Neural cell (in vitro differentiated cells): ENCODE data around the gene BRD7. TPM values are rescaled to one million over a fixed set of nuclear protein-coding genes. Genes with fewer than 3 reads are reported as not detected.

Experiments used
- H2AFZ ChIP-seq: fragments of 200-600, 300-800 bp; sonication (generic), shearing (Covaris generic); 2 replicates; pipeline ENCODE4 v1.6.0; 2014; ENCODE audit warnings: low read depth, mild to moderate bottlenecking, antibody characterized with exemption, low read length, moderate library complexity
- H3F3A ChIP-seq: fragments of 200-600 bp; shearing (Covaris generic); 2 replicates; pipeline ENCODE4 v1.6.1; 2016; ENCODE audit warnings: mild to moderate bottlenecking, moderate library complexity, mixed read lengths, antibody characterized with exemption, low read length; ENCODE audit not compliant: insufficient read depth, poor library complexity, severe bottlenecking
- H3K27ac ChIP-seq: fragments of 200-600, 300-800 bp; sonication (generic), shearing (Covaris generic); 2 replicates; pipeline ENCODE4 v1.5.1; 2014; ENCODE audit warnings: mild to moderate bottlenecking, low read length, moderate library complexity
- H3K27me3 ChIP-seq: fragments of 300-800, 200-600 bp; sonication (generic), shearing (Covaris generic); 2 replicates; pipeline ENCODE4 v1.6.0; 2014; ENCODE audit warnings: mild to moderate bottlenecking, low read depth, low read length, moderate library complexity; ENCODE audit not compliant: insufficient read depth
- H3K36me3 ChIP-seq: fragments of 300-800, 200-600 bp; sonication (generic), shearing (Covaris generic); 2 replicates; pipeline ENCODE4 v1.5.1; 2014; ENCODE audit warnings: mild to moderate bottlenecking, antibody characterized with exemption, low read length, moderate library complexity; ENCODE audit not compliant: insufficient read depth
- H3K4me2 ChIP-seq: fragments of 300-800, 200-600 bp; sonication (generic), shearing (Covaris generic); 2 replicates; pipeline ENCODE4 v1.6.0; 2014; ENCODE audit warnings: mild to moderate bottlenecking, low read length
- H3K4me3 ChIP-seq: fragments of 300-800, 200-600 bp; sonication (generic), shearing (Covaris generic); 2 replicates; pipeline ENCODE4 v1.5.1; 2014; ENCODE audit warnings: mild to moderate bottlenecking, low read length, moderate library complexity
- H3K79me2 ChIP-seq: fragments of 200-600 bp; shearing (Covaris generic); replicated peaks from 2 replicates; pipeline ENCODE4 v1.6.0; 2014; ENCODE audit warnings: mild to moderate bottlenecking, low read length, moderate library complexity; ENCODE audit not compliant: insufficient read depth
- H3K9ac ChIP-seq: fragments of 300-800, 200-600 bp; sonication (generic), shearing (Covaris generic); 2 replicates; pipeline ENCODE4 v1.6.1; 2016; ENCODE audit warnings: mild to moderate bottlenecking, low read length, mixed read lengths
- H3K9me2 ChIP-seq: fragments of 200-600 bp; shearing (Covaris generic); 2 replicates; pipeline ENCODE4 v1.6.1; 2016; ENCODE audit warnings: mild to moderate bottlenecking, low read length, mixed read lengths; ENCODE audit not compliant: insufficient read depth
- H3K9me3 ChIP-seq: fragments of 200-600, 300-800 bp; sonication (generic), shearing (Covaris generic); 2 replicates; pipeline ENCODE4 v1.6.1; 2016; ENCODE audit warnings: mild to moderate bottlenecking, mixed run types, low read length, moderate library complexity, mixed read lengths
- H4K20me1 ChIP-seq: fragments of 200-600 bp; shearing (Covaris generic); 2 replicates; pipeline ENCODE4 v1.6.1; 2016; ENCODE audit warnings: mild to moderate bottlenecking, mixed run types; ENCODE audit not compliant: insufficient read depth
- EP300 ChIP-seq: fragments of 450-650 bp; conservative IDR thresholded peaks from 2 replicates; pipeline ENCODE4 v1.6.1; 2014; ENCODE audit warnings: antibody characterized with exemption, mild to moderate bottlenecking, moderate library complexity; ENCODE audit not compliant: poor library complexity, severe bottlenecking
- EZH2 ChIP-seq: fragments of 200-600, 300-800 bp; shearing (Covaris generic), sonication (generic); IDR thresholded peaks from 2 replicates; pipeline ENCODE4 v1.6.1; 2014; ENCODE audit warnings: antibody characterized with exemption, low read length, borderline replicate concordance, mild to moderate bottlenecking; ENCODE audit not compliant: insufficient read depth, poor library complexity, severe bottlenecking
- MXI1 ChIP-seq: fragments of 450-650 bp; conservative IDR thresholded peaks from 2 replicates; pipeline ENCODE4 v1.6.1; 2014; ENCODE audit warnings: antibody characterized with exemption, mild to moderate bottlenecking; ENCODE audit not compliant: poor library complexity, severe bottlenecking
- POLR2AphosphoS5 ChIP-seq: IDR thresholded peaks from 2 replicates; pipeline ENCODE4 v1.6.1; 2012
- RAD21 ChIP-seq: fragments of 450-650 bp; conservative IDR thresholded peaks from 2 replicates; pipeline ENCODE4 v1.6.1; 2014; ENCODE audit warnings: antibody characterized with exemption, mild to moderate bottlenecking, moderate library complexity
- SMC3 ChIP-seq: fragments of 450-650 bp; conservative IDR thresholded peaks from 2 replicates; pipeline ENCODE4 v1.6.1; 2014; ENCODE audit warnings: antibody characterized with exemption, mild to moderate bottlenecking, moderate library complexity; ENCODE audit not compliant: poor library complexity
- TAF1 ChIP-seq: IDR thresholded peaks from 2 replicates; pipeline ENCODE4 v1.6.1; 2012; ENCODE audit warnings: low read depth
- polyA plus RNA-seq: library from polyadenylated mRNA; depleted of rRNA; stranded (reverse); fragments of >200 nt; gene quantifications from 2 replicates; pipeline ENCODE4 v1.2.3, GENCODE V29; 2014
- TF ChIP-seq, protein P1 (sequence below): fragments of 450-650 bp; IDR thresholded peaks from 2 replicates; pipeline ENCODE4 v1.5.1; 2014; ENCODE audit warnings: antibody characterized with exemption, mild to moderate bottlenecking, moderate library complexity; ENCODE audit not compliant: poor library complexity, severe bottlenecking
- TF ChIP-seq, protein P2 (sequence below): IDR thresholded peaks from 2 replicates; pipeline ENCODE4 v1.6.1; 2012; ENCODE audit warnings: borderline replicate concordance

The BRD7 gene
- polyA plus RNA-seq, 1 donor from 2014 or later, result 57.2 TPM

DNA sequence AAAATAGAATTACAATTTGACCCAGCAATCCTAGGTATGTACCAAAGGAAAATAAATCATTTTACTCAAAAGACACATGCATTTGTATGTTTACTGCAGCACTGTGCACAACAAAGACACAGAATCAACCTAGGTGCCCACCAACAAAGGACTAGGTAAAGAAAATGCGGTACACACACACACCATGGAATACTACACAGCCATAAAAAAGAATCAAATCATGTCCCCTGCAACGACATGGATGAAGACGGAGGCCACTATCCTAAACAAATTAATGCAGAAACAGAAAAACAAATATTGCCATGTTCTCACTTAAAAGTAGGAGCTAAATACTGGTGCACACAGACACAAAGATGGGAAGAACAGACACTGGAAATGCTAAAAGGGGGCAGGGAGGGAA, 36.2 kb downstream of the BRD7 start:
- no peaks in the 10 kb centered on the region for H3K79me2 ChIP-seq
- no peaks in the 10 kb centered on the region for H3K27me3 ChIP-seq
- no peak overlapping the region for H3K9ac ChIP-seq
- no peak overlapping the region for H3K4me2 ChIP-seq
- H3K4me3 ChIP-seq, result no peak overlapping the region
- peaks cover 7% of the 10 kb centered on the region for H3K36me3 ChIP-seq
- no peaks in the 10 kb centered on the region for H3K9me2 ChIP-seq
- no peak for TF ChIP-seq SMC3
- TF ChIP-seq TAF1, result no peak
- TF ChIP-seq EP300, result no peak
- TF ChIP-seq, protein P1, sequence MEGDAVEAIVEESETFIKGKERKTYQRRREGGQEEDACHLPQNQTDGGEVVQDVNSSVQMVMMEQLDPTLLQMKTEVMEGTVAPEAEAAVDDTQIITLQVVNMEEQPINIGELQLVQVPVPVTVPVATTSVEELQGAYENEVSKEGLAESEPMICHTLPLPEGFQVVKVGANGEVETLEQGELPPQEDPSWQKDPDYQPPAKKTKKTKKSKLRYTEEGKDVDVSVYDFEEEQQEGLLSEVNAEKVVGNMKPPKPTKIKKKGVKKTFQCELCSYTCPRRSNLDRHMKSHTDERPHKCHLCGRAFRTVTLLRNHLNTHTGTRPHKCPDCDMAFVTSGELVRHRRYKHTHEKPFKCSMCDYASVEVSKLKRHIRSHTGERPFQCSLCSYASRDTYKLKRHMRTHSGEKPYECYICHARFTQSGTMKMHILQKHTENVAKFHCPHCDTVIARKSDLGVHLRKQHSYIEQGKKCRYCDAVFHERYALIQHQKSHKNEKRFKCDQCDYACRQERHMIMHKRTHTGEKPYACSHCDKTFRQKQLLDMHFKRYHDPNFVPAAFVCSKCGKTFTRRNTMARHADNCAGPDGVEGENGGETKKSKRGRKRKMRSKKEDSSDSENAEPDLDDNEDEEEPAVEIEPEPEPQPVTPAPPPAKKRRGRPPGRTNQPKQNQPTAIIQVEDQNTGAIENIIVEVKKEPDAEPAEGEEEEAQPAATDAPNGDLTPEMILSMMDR, result no peak
- no peak for TF ChIP-seq RAD21
- TF ChIP-seq MXI1, result no peak
- TF ChIP-seq POLR2AphosphoS5, result no peak
- no peak for TF ChIP-seq EZH2
- TF ChIP-seq, protein P2, sequence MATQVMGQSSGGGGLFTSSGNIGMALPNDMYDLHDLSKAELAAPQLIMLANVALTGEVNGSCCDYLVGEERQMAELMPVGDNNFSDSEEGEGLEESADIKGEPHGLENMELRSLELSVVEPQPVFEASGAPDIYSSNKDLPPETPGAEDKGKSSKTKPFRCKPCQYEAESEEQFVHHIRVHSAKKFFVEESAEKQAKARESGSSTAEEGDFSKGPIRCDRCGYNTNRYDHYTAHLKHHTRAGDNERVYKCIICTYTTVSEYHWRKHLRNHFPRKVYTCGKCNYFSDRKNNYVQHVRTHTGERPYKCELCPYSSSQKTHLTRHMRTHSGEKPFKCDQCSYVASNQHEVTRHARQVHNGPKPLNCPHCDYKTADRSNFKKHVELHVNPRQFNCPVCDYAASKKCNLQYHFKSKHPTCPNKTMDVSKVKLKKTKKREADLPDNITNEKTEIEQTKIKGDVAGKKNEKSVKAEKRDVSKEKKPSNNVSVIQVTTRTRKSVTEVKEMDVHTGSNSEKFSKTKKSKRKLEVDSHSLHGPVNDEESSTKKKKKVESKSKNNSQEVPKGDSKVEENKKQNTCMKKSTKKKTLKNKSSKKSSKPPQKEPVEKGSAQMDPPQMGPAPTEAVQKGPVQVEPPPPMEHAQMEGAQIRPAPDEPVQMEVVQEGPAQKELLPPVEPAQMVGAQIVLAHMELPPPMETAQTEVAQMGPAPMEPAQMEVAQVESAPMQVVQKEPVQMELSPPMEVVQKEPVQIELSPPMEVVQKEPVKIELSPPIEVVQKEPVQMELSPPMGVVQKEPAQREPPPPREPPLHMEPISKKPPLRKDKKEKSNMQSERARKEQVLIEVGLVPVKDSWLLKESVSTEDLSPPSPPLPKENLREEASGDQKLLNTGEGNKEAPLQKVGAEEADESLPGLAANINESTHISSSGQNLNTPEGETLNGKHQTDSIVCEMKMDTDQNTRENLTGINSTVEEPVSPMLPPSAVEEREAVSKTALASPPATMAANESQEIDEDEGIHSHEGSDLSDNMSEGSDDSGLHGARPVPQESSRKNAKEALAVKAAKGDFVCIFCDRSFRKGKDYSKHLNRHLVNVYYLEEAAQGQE, result no peak
- no peaks in the 10 kb centered on the region for H3F3A ChIP-seq
- H4K20me1 ChIP-seq, result no peaks in the 10 kb centered on the region
- no peak overlapping the region for H2AFZ ChIP-seq
- no peak overlapping the region for H3K27ac ChIP-seq
- no peaks in the 10 kb centered on the region for H3K9me3 ChIP-seq

DNA sequence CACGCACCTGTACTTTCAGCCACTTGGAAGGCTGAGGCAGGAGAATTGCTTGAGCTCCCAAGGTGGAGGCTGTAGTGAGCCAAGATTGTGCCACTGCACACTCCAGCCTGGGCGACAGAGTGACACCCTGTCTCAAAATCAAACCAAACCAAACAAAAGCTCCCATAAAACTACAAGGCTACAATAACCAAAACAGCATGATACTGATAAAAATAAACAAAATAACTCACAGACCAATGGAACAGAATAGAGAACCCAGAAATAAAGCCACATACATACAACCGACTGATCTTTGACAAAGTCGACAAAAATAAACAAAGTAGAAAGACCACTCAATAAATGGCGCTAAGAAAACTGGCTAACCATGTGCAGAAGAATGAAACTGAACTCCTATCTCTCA, 37.2 kb downstream of the BRD7 start:
- Histone ChIP-seq H3F3A (no peaks in the 10 kb centered on the region), H2AFZ (no peak overlapping the region), H3K9me3 (no peaks in the 10 kb centered on the region), H3K9me2 (no peaks in the 10 kb centered on the region), H3K27ac (no peak overlapping the region), H3K79me2 (no peaks in the 10 kb centered on the region), H3K27me3 (no peaks in the 10 kb centered on the region), H3K4me3 (no peak overlapping the region), H3K4me2 (no peak overlapping the region), H3K9ac (no peak overlapping the region), H4K20me1 (no peaks in the 10 kb centered on the region), H3K36me3 (peaks cover 7% of the 10 kb centered on the region)
- TF ChIP-seq TAF1 (no peak), POLR2AphosphoS5 (no peak), MXI1 (no peak), RAD21 (no peak), SMC3 (no peak), EP300 (no peak), EZH2 (no peak)
- TF ChIP-seq, protein P2, result no peak
- TF ChIP-seq, protein P1, result no peak
